Parathyroid adenoma (tissue), 2 donors: Measurements from ENCODE around the gene RNF220.

Experiments
- H2AFZ ChIP-seq: fragments of 300-600 bp; sonication (generic); one replicate; pipeline ENCODE4 v1.7.0; 2017; ENCODE audit warnings: antibody characterized with exemption, mild to moderate bottlenecking
- H3K27ac ChIP-seq: fragments of 300-600 bp; sonication (generic); one replicate; pipeline ENCODE4 v1.7.0; 2017
- H3K27me3 ChIP-seq: fragments of 300-600 bp; sonication (generic); one replicate; pipeline ENCODE4 v1.7.0; 2017; ENCODE audit warnings: low read length; ENCODE audit not compliant: control insufficient read depth, insufficient read depth
- H3K36me3 ChIP-seq: fragments of 300-600 bp; sonication (generic); one replicate; pipeline ENCODE4 v1.7.0; 2017; ENCODE audit warnings: low read length; ENCODE audit not compliant: control insufficient read depth, insufficient read depth
- H3K4me1 ChIP-seq: fragments of 300-600 bp; sonication (generic); one replicate; pipeline ENCODE4 v1.7.0; 2017; ENCODE audit warnings: control low read depth
- H3K4me2 ChIP-seq: fragments of 300-600 bp; sonication (generic); one replicate; pipeline ENCODE4 v1.7.0; 2017; ENCODE audit warnings: low read length
- H3K4me3 ChIP-seq: fragments of 300-600 bp; sonication (generic); one replicate; pipeline ENCODE4 v1.7.0; 2017; ENCODE audit warnings: low read depth, low read length
- H3K79me2 ChIP-seq: fragments of 300-600 bp; sonication (generic); one replicate; pipeline ENCODE4 v1.7.0; 2017; ENCODE audit warnings: control low read depth
- H3K9ac ChIP-seq: fragments of 300-600 bp; sonication (generic); one replicate; pipeline ENCODE4 v1.7.0; 2017; ENCODE audit warnings: mild to moderate bottlenecking
- H3K9me3 ChIP-seq: fragments of 300-600 bp; sonication (generic); one replicate; pipeline ENCODE4 v1.7.0; 2017; ENCODE audit warnings: low read length; ENCODE audit not compliant: control insufficient read depth
- TF ChIP-seq, protein P1 (sequence below): fragments of 300-600 bp; sonication (generic); IDR thresholded peaks from one replicate; pipeline ENCODE4 v1.7.0; 2017; ENCODE audit warnings: antibody characterized with exemption, mild to moderate bottlenecking
- donor health status: primary hyperparathyroidism.

The RNF220 gene

GRCh38 chr1:44676484-44677200 lies 271.6 kb downstream of the RNF220 start:
- H3K36me3 ChIP-seq = no peaks in the 10 kb centered on the region
- TF ChIP-seq, protein P1, sequence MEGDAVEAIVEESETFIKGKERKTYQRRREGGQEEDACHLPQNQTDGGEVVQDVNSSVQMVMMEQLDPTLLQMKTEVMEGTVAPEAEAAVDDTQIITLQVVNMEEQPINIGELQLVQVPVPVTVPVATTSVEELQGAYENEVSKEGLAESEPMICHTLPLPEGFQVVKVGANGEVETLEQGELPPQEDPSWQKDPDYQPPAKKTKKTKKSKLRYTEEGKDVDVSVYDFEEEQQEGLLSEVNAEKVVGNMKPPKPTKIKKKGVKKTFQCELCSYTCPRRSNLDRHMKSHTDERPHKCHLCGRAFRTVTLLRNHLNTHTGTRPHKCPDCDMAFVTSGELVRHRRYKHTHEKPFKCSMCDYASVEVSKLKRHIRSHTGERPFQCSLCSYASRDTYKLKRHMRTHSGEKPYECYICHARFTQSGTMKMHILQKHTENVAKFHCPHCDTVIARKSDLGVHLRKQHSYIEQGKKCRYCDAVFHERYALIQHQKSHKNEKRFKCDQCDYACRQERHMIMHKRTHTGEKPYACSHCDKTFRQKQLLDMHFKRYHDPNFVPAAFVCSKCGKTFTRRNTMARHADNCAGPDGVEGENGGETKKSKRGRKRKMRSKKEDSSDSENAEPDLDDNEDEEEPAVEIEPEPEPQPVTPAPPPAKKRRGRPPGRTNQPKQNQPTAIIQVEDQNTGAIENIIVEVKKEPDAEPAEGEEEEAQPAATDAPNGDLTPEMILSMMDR = no peak
- H3K9ac ChIP-seq = no peak overlapping the region
- H3K27ac ChIP-seq = peak overlapping the region; percentile 27
- no peak overlapping the region for H3K4me2 ChIP-seq
- no peaks in the 10 kb centered on the region for H3K9me3 ChIP-seq
- H3K79me2 ChIP-seq = no peaks in the 10 kb centered on the region
- H3K4me3 ChIP-seq = no peak overlapping the region
- H3K4me1 ChIP-seq = no peaks in the 10 kb centered on the region
- no peak overlapping the region for H2AFZ ChIP-seq
- H3K27me3 ChIP-seq = no peaks in the 10 kb centered on the region

- TF ChIP-seq, protein P1 = no peak
- no peaks in the 10 kb centered on the region for H3K4me1 ChIP-seq
- H3K9ac ChIP-seq = no peak overlapping the region
Observed at GRCh38 chr1:44677201-44677766, 272.2 kb downstream of the RNF220 start.

DNA sequence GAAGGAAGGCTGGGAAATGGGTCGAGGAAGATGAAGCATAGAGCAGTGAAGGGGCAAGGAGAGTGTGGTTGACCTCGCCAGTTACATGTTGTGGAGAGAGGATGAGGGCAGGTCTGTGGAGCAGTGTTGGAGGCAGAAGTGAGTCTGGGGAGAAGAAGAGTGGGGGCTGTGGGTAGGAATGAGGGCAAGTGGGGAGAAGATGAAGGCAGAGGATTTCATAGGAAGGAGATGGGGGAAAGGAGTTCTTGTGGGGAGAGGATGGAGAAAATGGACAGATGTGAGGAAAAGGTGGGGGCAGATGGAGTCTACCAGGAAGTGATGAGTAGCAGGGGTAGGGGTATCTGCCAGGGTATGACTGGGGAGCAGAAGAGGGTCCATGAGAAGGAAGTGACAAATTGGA lies 273.1 kb downstream of the RNF220 start:
- Histone ChIP-seq H2AFZ (no peak overlapping the region), H3K9me3 (no peaks in the 10 kb centered on the region), H3K9ac (no peak overlapping the region), H3K36me3 (no peaks in the 10 kb centered on the region), H3K4me3 (no peak overlapping the region), H3K27ac (no peak overlapping the region), H3K4me1 (no peaks in the 10 kb centered on the region), H3K79me2 (no peaks in the 10 kb centered on the region), H3K27me3 (no peaks in the 10 kb centered on the region), H3K4me2 (no peak overlapping the region)
- TF ChIP-seq, protein P1 = no peak

More at GRCh38 chr1:44677201-44677766, 272.2 kb downstream of the RNF220 start:
- Histone ChIP-seq H3K27me3 (no peaks in the 10 kb centered on the region), H3K4me3 (no peak overlapping the region), H3K4me2 (no peak overlapping the region), H2AFZ (no peak overlapping the region), H3K27ac (peak overlapping the region; percentile 27), H3K9me3 (no peaks in the 10 kb centered on the region), H3K36me3 (no peaks in the 10 kb centered on the region), H3K79me2 (no peaks in the 10 kb centered on the region)

DNA sequence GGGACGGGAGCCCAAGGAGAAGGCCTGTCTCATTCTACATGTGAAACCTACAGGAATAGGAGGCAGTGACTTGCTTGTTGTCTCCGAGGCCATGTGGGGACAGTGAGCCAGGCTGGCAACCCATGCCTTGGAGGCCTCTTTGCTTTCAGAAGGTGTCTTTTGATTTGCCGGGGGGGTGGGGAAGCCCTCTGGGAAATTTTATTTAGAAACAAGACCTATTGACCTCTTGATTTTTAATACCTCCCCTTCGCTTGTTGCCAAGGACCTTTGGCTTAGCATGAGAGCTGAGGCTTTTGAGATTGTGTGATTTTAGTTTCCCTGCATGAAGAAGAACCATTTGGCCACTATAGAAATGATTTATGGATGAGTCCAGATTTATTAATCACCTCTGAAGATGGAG lies 273.6 kb downstream of the RNF220 start:
- Histone ChIP-seq H3K79me2 (no peaks in the 10 kb centered on the region), H3K4me2 (no peak overlapping the region), H3K4me3 (no peak overlapping the region), H3K27me3 (no peaks in the 10 kb centered on the region), H3K36me3 (no peaks in the 10 kb centered on the region), H3K4me1 (no peaks in the 10 kb centered on the region), H3K9me3 (no peaks in the 10 kb centered on the region), H3K27ac (no peak overlapping the region), H2AFZ (no peak overlapping the region), H3K9ac (no peak overlapping the region)
- TF ChIP-seq, protein P1 = no peak

- H3K27ac ChIP-seq = no peak overlapping the region
- no peaks in the 10 kb centered on the region for H3K4me1 ChIP-seq
- H3K4me3 ChIP-seq = no peak overlapping the region
- H3K79me2 ChIP-seq = no peaks in the 10 kb centered on the region
- no peaks in the 10 kb centered on the region for H3K9me3 ChIP-seq
- no peaks in the 10 kb centered on the region for H3K36me3 ChIP-seq
- no peaks in the 10 kb centered on the region for H3K27me3 ChIP-seq
- no peak overlapping the region for H3K9ac ChIP-seq
- TF ChIP-seq, protein P1 = no peak
- H2AFZ ChIP-seq = no peak overlapping the region
- no peak overlapping the region for H3K4me2 ChIP-seq
Observed at GRCh38 chr1:44679468-44679867, 274.4 kb downstream of the RNF220 start.
